ENCODE data around the gene SSBP3.
A peak's percentile ranks its signal among the peaks of the same experiment; 100 is the strongest.

The SSBP3 gene

GRCh38 chr1:54402896-54403295, 3.3 kb downstream of the SSBP3 start:
- Histone ChIP-seq H3K4me3 (ENCODE audit: low read depth in 1 of 2, low read length in 2 of 2) (peak overlapping the region in 1 of 2 experiments; percentile 75; a peak in 1 of 4 replicates), H2AFZ (ENCODE audit: low read depth, low read length) (no peak overlapping the region), H3K9me3 (ENCODE audit: insufficient read depth, low read length, severe bottlenecking) (no peaks in the 10 kb centered on the region), H4K20me1 (ENCODE audit: insufficient read depth, low read length) (peaks cover 61% of the 10 kb centered on the region), H3K9ac (ENCODE audit: low read depth, low read length) (peak overlapping the region; percentile 77; the same call in 1 of the 2 replicates), H3K4me1 (ENCODE audit: insufficient read depth, low read length) (peaks cover 50% of the 10 kb centered on the region), H3K36me3 (ENCODE audit: insufficient read depth, low read length) (peaks cover 60% of the 10 kb centered on the region), H3K27me3 (ENCODE audit: insufficient read depth, low read length, poor library complexity) (no peaks in the 10 kb centered on the region), H3K27ac (ENCODE audit: low read length) (peak overlapping the region; percentile 23; the same call in 1 of the 2 replicates), H3K4me2 (ENCODE audit: insufficient read depth, low read length) (peak overlapping the region; percentile 68), H3K79me2 (ENCODE audit: insufficient read depth, low read length) (peaks cover 85% of the 10 kb centered on the region)
- no peak for DNase-seq
- no peak for TF ChIP-seq CTCF (IDR thresholded peaks at IDR 0.05; ENCODE audit: borderline replicate concordance, extremely low read depth, low read length, poor library complexity, severe bottlenecking)
- no peak for TF ChIP-seq EZH2 (IDR thresholded peaks at IDR 0.05; ENCODE audit: borderline replicate concordance, low read depth, low read length, severe bottlenecking)
- no peak for ATAC-seq (ENCODE audit: insufficient read depth, low read depth)

- Histone ChIP-seq H4K20me1 (ENCODE audit: insufficient read depth, low read length) (peaks cover 72% of the 10 kb centered on the region), H3K4me1 (ENCODE audit: insufficient read depth, low read length) (peaks cover 49% of the 10 kb centered on the region), H3K27ac (ENCODE audit: low read length) (no peak overlapping the region), H3K27me3 (ENCODE audit: insufficient read depth, low read length, poor library complexity) (no peaks in the 10 kb centered on the region), H2AFZ (ENCODE audit: low read depth, low read length) (no peak overlapping the region), H3K9ac (ENCODE audit: low read depth, low read length) (no peak overlapping the region), H3K36me3 (ENCODE audit: insufficient read depth, low read length) (peaks cover 71% of the 10 kb centered on the region), H3K79me2 (ENCODE audit: insufficient read depth, low read length) (peaks cover 92% of the 10 kb centered on the region), H3K4me2 (ENCODE audit: insufficient read depth, low read length) (peak overlapping the region; percentile 68; the same call in 1 of the 2 replicates), H3K9me3 (ENCODE audit: insufficient read depth, low read length, severe bottlenecking) (no peaks in the 10 kb centered on the region), H3K4me3 (ENCODE audit: low read depth in 1 of 2, low read length in 2 of 2) (peak overlapping the region in 1 of 2 experiments; percentile 5; a peak in 1 of 4 replicates)
- DNase-seq (no peak), ATAC-seq (ENCODE audit: insufficient read depth, low read depth) (no peak)
- TF ChIP-seq CTCF (IDR thresholded peaks at IDR 0.05; ENCODE audit: borderline replicate concordance, extremely low read depth, low read length, poor library complexity, severe bottlenecking) (no peak), EZH2 (IDR thresholded peaks at IDR 0.05; ENCODE audit: borderline replicate concordance, low read depth, low read length, severe bottlenecking) (no peak)
These were observed 4.4 kb downstream of the SSBP3 start for GRCh38 chr1:54401799-54402198.

GRCh38 chr1:54400329-54400728, 5.9 kb downstream of the SSBP3 start:
- peaks cover 49% of the 10 kb centered on the region for H3K4me1 ChIP-seq (ENCODE audit: insufficient read depth, low read length)
- H3K9ac ChIP-seq (ENCODE audit: low read depth, low read length) = no peak overlapping the region
- H3K79me2 ChIP-seq (ENCODE audit: insufficient read depth, low read length) = peaks cover 98% of the 10 kb centered on the region
- H4K20me1 ChIP-seq (ENCODE audit: insufficient read depth, low read length) = peaks cover 81% of the 10 kb centered on the region
- DNase-seq = no peak
- H3K9me3 ChIP-seq (ENCODE audit: insufficient read depth, low read length, severe bottlenecking) = no peaks in the 10 kb centered on the region
- H3K27me3 ChIP-seq (ENCODE audit: insufficient read depth, low read length, poor library complexity) = no peaks in the 10 kb centered on the region
- no peak overlapping the region for H3K27ac ChIP-seq (ENCODE audit: low read length)
- H3K4me2 ChIP-seq (ENCODE audit: insufficient read depth, low read length) = peak overlapping the region; percentile 68; the same call in 1 of the 2 replicates
- H2AFZ ChIP-seq (ENCODE audit: low read depth, low read length) = no peak overlapping the region
- peaks cover 82% of the 10 kb centered on the region for H3K36me3 ChIP-seq (ENCODE audit: insufficient read depth, low read length)
- H3K4me3 ChIP-seq (ENCODE audit: low read depth in 1 of 2, low read length in 2 of 2) = no peak overlapping the region
- no peak for TF ChIP-seq CTCF (IDR thresholded peaks at IDR 0.05; ENCODE audit: borderline replicate concordance, extremely low read depth, low read length, poor library complexity, severe bottlenecking)
- TF ChIP-seq EZH2 (IDR thresholded peaks at IDR 0.05; ENCODE audit: borderline replicate concordance, low read depth, low read length, severe bottlenecking) = no peak
- ATAC-seq (ENCODE audit: insufficient read depth, low read depth) = no peak

All from DND-41 (cell line).